SK-N-MC (cell line): ENCODE measurements around the gene NPBWR2.

Experiments
- DNase-seq: peaks from one replicate; pipeline ENCODE4 v3.0.0-alpha.2; 2011; ENCODE audit warnings: low read depth, low spot score
- H3K27ac ChIP-seq: fragments of 200-600 bp; sonication (generic); 2 replicates; pipeline ENCODE4 v1.5.1; 2016; ENCODE audit warnings: mixed run types
- H3K36me3 ChIP-seq: fragments of 200-600 bp; sonication (generic); 2 replicates; pipeline ENCODE4 v1.6.1; 2017; ENCODE audit warnings: antibody characterized with exemption, low read length, mixed read lengths; ENCODE audit not compliant: insufficient read depth
- H3K4me3 ChIP-seq: fragments of 200-600 bp; sonication (generic); 2 replicates; pipeline ENCODE4 v1.5.1; 2016
- H3K9ac ChIP-seq: fragments of 200-600 bp; sonication (generic); 2 replicates; pipeline ENCODE4 v1.8.0; 2017; ENCODE audit warnings: mixed run types, mixed read lengths; ENCODE audit not compliant: insufficient read length
- H3K9me3 ChIP-seq: fragments of 200-600 bp; sonication (generic); 2 replicates; pipeline ENCODE4 v1.6.1; 2017; ENCODE audit warnings: low read depth, mild to moderate bottlenecking, antibody characterized with exemption, low read length, moderate library complexity, mixed read lengths
- EZH2 ChIP-seq: fragments of 200-600 bp; sonication (generic); IDR thresholded peaks from one replicate; pipeline ENCODE4 v1.6.1; 2017; ENCODE audit warnings: antibody characterized with exemption
- FOXP2 ChIP-seq: optimal IDR thresholded peaks from 2 replicates; pipeline ENCODE3; 2011; ENCODE audit warnings: mild to moderate bottlenecking, moderate library complexity; ENCODE audit not compliant: insufficient read depth; ENCODE audit errors: extremely low read length, control extremely low read depth
- POLR2AphosphoS5 ChIP-seq: IDR thresholded peaks from 2 replicates; pipeline ENCODE4 v1.6.1; 2012; ENCODE audit warnings: mild to moderate bottlenecking, low read depth, low read length, borderline replicate concordance

Gene NPBWR2

GRCh38 chr20:64145458-64146300 is 38.3 kb upstream of the NPBWR2 start:
- TF ChIP-seq EZH2: no peak
- H3K4me3 ChIP-seq: no peak overlapping the region
- no peak overlapping the region for H3K27ac ChIP-seq
- DNase-seq: no peak
- no peaks in the 10 kb centered on the region for H3K36me3 ChIP-seq
- H3K9ac ChIP-seq: no peak overlapping the region
- H3K9me3 ChIP-seq: no peaks in the 10 kb centered on the region

- H3K9ac ChIP-seq: no peak overlapping the region
- H3K4me3 ChIP-seq: no peak overlapping the region
- H3K9me3 ChIP-seq: no peaks in the 10 kb centered on the region
- no peak for DNase-seq
- H3K36me3 ChIP-seq: no peaks in the 10 kb centered on the region
- no peak for TF ChIP-seq POLR2AphosphoS5
- no peak for TF ChIP-seq FOXP2
- no peak for TF ChIP-seq EZH2
- no peak overlapping the region for H3K27ac ChIP-seq
Measured at GRCh38 chr20:64144144-64144912, 37.0 kb upstream of the NPBWR2 start.

- Histone ChIP-seq H3K4me3 (no peak overlapping the region), H3K36me3 (no peaks in the 10 kb centered on the region), H3K27ac (no peak overlapping the region), H3K9me3 (no peaks in the 10 kb centered on the region), H3K9ac (no peak overlapping the region)
- DNase-seq: no peak
- no peak for TF ChIP-seq EZH2
- TF ChIP-seq FOXP2: no peak
- no peak for TF ChIP-seq POLR2AphosphoS5
Measured at GRCh38 chr20:64143018-64143801, 35.8 kb upstream of the NPBWR2 start.

GRCh38 chr20:64142590-64142989 is 35.2 kb upstream of the NPBWR2 start:
- H3K4me3 ChIP-seq: no peak overlapping the region
- no peak overlapping the region for H3K27ac ChIP-seq
- TF ChIP-seq POLR2AphosphoS5 (no peak), FOXP2 (no peak), EZH2 (no peak)
- no peak for DNase-seq
- H3K36me3 ChIP-seq: no peaks in the 10 kb centered on the region
- H3K9ac ChIP-seq: no peak overlapping the region
- H3K9me3 ChIP-seq: no peaks in the 10 kb centered on the region

- H3K9me3 ChIP-seq: no peaks in the 10 kb centered on the region
- H3K9ac ChIP-seq: no peak overlapping the region
- TF ChIP-seq POLR2AphosphoS5 (no peak), EZH2 (no peak), FOXP2 (no peak)
- H3K27ac ChIP-seq: no peak overlapping the region
- H3K36me3 ChIP-seq: no peaks in the 10 kb centered on the region
- no peak overlapping the region for H3K4me3 ChIP-seq
- DNase-seq: no peak
Measured at GRCh38 chr20:64140956-64141355, 33.6 kb upstream of the NPBWR2 start.

- H3K36me3 ChIP-seq: no peaks in the 10 kb centered on the region
- H3K4me3 ChIP-seq: no peak overlapping the region
- H3K27ac ChIP-seq: no peak overlapping the region
- no peak for DNase-seq
- H3K9me3 ChIP-seq: no peaks in the 10 kb centered on the region
- TF ChIP-seq POLR2AphosphoS5 (no peak), EZH2 (no peak), FOXP2 (no peak)
- H3K9ac ChIP-seq: no peak overlapping the region
Measured at GRCh38 chr20:64140061-64140931, 32.9 kb upstream of the NPBWR2 start.

GRCh38 chr20:64139199-64140060 is 32.1 kb upstream of the NPBWR2 start:
- Histone ChIP-seq H3K27ac (no peak overlapping the region), H3K9me3 (no peaks in the 10 kb centered on the region), H3K36me3 (no peaks in the 10 kb centered on the region), H3K9ac (no peak overlapping the region), H3K4me3 (no peak overlapping the region)
- no peak for TF ChIP-seq EZH2
- TF ChIP-seq POLR2AphosphoS5: no peak
- TF ChIP-seq FOXP2: no peak
- DNase-seq: no peak
